ENCODE results near the gene TUBA1B. TPM values are rescaled to one million over a fixed set of nuclear protein-coding genes. Genes with fewer than 3 reads are reported as not detected.
"Not testable (repeated sequence)": the region's sequence is repeated elsewhere in the genome, so short reads cannot be mapped to it uniquely, and the experiment has no call there.

TUBA1B gene
- 377 TPM for total RNA-seq
- long read RNA-seq, transcript TUBA1B-202 (4 exons, 1,627 nt), result major isoform, 137 of 242 reads
- long read RNA-seq, transcript TUBA1B-201 (3 exons, 3,198 nt), result minor isoform, 24 of 242 reads
- long read RNA-seq, partial matches to known transcripts, result 10 of 242 reads
- long read RNA-seq, other reads (novel, unspliced or antisense), result 71 of 242 reads

GRCh38 chr12:49131051-49131893, at the start of gene TUBA1B:
Gene TUBA1B (minus strand): TSS chr12:49131395. CDS start chr12:49131300, 95 bp downstream.
- intact Hi-C loops (cut with DNase I), result loop anchor here (1.0 to 2.0 kb wide), 5 partner anchors 22 to 104 kb away; partner anchors contain the start of gene KMT2D
- DNase-seq (ENCODE audit: low spot score), result peak; percentile 95

- no peak for DNase-seq (ENCODE audit: low spot score)
- intact Hi-C loops (cut with DNase I), result no loop called here
These were observed 43.0 kb upstream of the TUBA1B start for GRCh38 chr12:49174218-49174617.

- intact Hi-C loops (cut with DNase I), result no loop called here
- DNase-seq (ENCODE audit: low spot score), result no peak
These were observed 39.7 kb upstream of the TUBA1B start for GRCh38 chr12:49170924-49171323.

- DNase-seq (ENCODE audit: low spot score), result no peak
These were observed 33.9 kb upstream of the TUBA1B start for GRCh38 chr12:49165114-49165513.

GRCh38 chr12:49161901-49162300, 30.7 kb upstream of the TUBA1B start:
- intact Hi-C loops (cut with DNase I); DNase-seq (ENCODE audit: low spot score): not testable (repeated sequence)

More at GRCh38 chr12:49165114-49165513, 33.9 kb upstream of the TUBA1B start:
- intact Hi-C loops (cut with DNase I), result no loop called here

- DNase-seq (ENCODE audit: low spot score), result no peak
These were observed 30.0 kb upstream of the TUBA1B start for GRCh38 chr12:49161092-49161795.

GRCh38 chr12:49160399-49160798, 29.2 kb upstream of the TUBA1B start:
- intact Hi-C loops (cut with DNase I), result no loop called here

More at GRCh38 chr12:49161092-49161795, 30.0 kb upstream of the TUBA1B start:
- intact Hi-C loops (cut with DNase I), result no loop called here

GRCh38 chr12:49154221-49154620, 23.0 kb upstream of the TUBA1B start:
- no peak for DNase-seq (ENCODE audit: low spot score)
- intact Hi-C loops (cut with DNase I), result no loop called here

More at GRCh38 chr12:49160399-49160798, 29.2 kb upstream of the TUBA1B start:
- DNase-seq (ENCODE audit: low spot score), result no peak

- intact Hi-C loops (cut with DNase I), result no loop called here
- no peak for DNase-seq (ENCODE audit: low spot score)
These were observed 16.2 kb upstream of the TUBA1B start for GRCh38 chr12:49147384-49147783.

GRCh38 chr12:49146406-49146805, 15.2 kb upstream of the TUBA1B start:
- intact Hi-C loops (cut with DNase I), result no loop called here
- DNase-seq (ENCODE audit: low spot score), result no peak

- intact Hi-C loops (cut with DNase I), result no loop called here
- no peak for DNase-seq (ENCODE audit: low spot score)
These were observed 13.2 kb upstream of the TUBA1B start for GRCh38 chr12:49144384-49144783.

GRCh38 chr12:49138999-49139398, 7.8 kb upstream of the TUBA1B start:
- DNase-seq (ENCODE audit: low spot score), result no peak
- intact Hi-C loops (cut with DNase I), result no loop called here

GRCh38 chr12:49138587-49138986, 7.4 kb upstream of the TUBA1B start:
- intact Hi-C loops (cut with DNase I), result no loop called here
- no peak for DNase-seq (ENCODE audit: low spot score)

GRCh38 chr12:49137476-49137875, 6.3 kb upstream of the TUBA1B start:
- intact Hi-C loops (cut with DNase I), result no loop called here

GRCh38 chr12:49136997-49137396, 5.8 kb upstream of the TUBA1B start:
- intact Hi-C loops (cut with DNase I), result not testable (repeated sequence)

More at GRCh38 chr12:49137476-49137875, 6.3 kb upstream of the TUBA1B start:
- no peak for DNase-seq (ENCODE audit: low spot score)

GRCh38 chr12:49133590-49133989, 2.4 kb upstream of the TUBA1B start:
- intact Hi-C loops (cut with DNase I), result no loop called here
- no peak for DNase-seq (ENCODE audit: low spot score)

More at GRCh38 chr12:49136997-49137396, 5.8 kb upstream of the TUBA1B start:
- not testable (repeated sequence) for DNase-seq (ENCODE audit: low spot score)

GRCh38 chr12:49133014-49133413, 1.8 kb upstream of the TUBA1B start:
- intact Hi-C loops (cut with DNase I), result no loop called here
- no peak for DNase-seq (ENCODE audit: low spot score)

GRCh38 chr12:49131894-49132461, 783 bp upstream of the TUBA1B start:
- intact Hi-C loops (cut with DNase I), result loop anchor here (1.0 to 2.0 kb wide), 5 partner anchors 23 to 103 kb away; partner anchors contain the start of gene KMT2D
- DNase-seq (ENCODE audit: low spot score), result no peak
